ENCODE results near the gene ODAD3.
"Not testable (repeated sequence)": the region's sequence is repeated elsewhere in the genome, so short reads cannot be mapped to it uniquely, and the experiment has no call there.

ODAD3 gene

DNA sequence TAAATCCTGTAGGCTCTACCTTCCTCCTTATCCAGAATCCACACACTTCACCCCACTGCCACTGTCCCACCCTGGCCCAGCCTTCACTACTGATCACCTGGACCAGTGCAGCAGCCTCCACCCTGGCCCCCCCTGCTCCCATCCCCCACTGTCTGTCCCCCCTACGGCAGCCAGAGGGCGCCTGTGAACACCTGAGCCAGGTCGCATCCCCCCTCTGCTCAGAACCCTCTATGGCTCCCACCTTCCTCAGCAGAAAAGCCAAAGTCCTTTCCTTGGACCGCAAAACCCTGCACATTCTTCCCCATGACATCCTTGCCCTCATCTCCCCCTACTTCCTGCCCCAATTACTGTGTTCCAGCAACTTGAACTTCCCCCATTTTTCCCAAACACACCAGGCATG is 25.3 kb upstream of the ODAD3 start:
- DNase-seq (ENCODE audit: low read depth in 2 of 2): no peak

- DNase-seq (ENCODE audit: low read depth in 2 of 2): not testable (repeated sequence)
Observed at GRCh38 chr19:11458912-11459311, 24.0 kb upstream of the ODAD3 start.

DNA sequence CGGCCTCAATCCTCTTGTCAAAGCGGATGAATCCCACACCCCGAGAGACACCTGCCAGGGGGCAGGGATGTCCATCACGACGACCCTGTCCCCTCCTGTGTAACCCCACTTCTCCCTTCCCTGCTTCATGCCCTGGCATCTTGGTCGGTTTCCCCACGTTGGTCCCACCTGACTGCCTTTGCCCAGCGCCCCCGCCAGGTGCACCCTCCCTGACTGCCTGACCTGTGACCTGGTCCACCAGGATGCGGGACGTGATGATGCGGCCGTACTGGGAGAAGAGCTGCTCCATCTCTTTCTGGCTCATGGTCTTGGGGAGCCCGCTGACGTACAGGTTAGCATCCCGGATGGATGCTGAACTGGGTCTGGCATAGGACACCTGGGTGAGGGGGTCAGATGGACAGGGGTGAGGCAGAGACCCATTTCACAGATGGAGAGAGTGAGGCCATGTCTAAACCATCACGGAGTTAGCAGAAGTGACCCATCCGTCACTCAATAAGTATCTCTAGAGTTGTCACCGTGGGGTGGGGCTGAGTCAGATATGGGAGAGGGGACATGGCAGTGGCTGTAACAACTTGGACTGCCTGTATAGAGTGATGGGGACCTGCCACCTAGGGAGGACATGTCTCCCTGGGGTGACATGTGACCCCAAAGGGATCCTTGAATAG is 23.4 kb upstream of the ODAD3 start:
- DNase-seq (ENCODE audit: low read depth in 2 of 2): no peak

DNA sequence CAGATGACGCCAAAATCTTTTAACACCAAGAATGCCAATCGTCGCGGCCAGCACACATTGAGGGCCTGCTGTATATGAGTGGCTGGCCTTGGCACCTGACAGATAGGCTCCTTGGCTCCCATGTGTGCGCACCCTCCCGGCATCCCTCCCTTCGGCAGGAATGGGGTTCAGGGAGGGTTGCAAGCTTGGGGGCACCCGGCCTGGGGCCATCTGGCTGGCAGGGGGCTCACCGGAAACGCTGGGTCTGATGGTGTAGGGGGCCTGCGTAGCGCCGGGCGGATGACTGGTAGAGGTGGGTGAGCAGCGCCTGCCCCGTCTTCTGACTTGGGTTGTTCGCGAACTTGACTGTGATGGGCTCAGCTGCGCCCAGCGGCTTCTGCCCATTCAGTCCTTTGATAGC is 22.9 kb upstream of the ODAD3 start:
- DNase-seq (ENCODE audit: low read depth in 2 of 2): no peak

GRCh38 chr19:11457115-11457514 is 22.2 kb upstream of the ODAD3 start:
- no peak for DNase-seq (ENCODE audit: low read depth in 2 of 2)

DNA sequence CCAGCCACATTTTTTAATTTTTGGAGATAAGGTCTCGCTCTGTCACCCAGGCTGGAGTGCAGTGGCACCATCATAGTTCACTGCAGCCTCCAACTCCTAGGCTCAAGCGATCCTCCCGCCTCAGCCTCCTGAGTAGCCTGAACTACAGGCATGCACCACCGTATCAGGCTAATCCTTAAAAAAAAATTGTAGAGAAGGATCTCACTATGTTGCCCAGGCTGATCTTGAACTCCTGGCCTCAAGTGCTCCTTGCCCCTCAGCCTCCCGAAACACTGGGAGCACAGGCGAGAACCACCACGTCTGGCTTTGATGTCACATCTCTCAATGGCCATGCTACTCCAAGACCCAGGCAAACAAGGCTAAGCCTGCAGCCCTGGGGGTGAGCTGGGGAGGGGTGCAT is 21.7 kb upstream of the ODAD3 start:
- DNase-seq (ENCODE audit: low read depth in 2 of 2): no peak

GRCh38 chr19:11455233-11455554 is 20.3 kb upstream of the ODAD3 start:
- DNase-seq (ENCODE audit: low read depth in 2 of 2): not testable (repeated sequence)

DNA sequence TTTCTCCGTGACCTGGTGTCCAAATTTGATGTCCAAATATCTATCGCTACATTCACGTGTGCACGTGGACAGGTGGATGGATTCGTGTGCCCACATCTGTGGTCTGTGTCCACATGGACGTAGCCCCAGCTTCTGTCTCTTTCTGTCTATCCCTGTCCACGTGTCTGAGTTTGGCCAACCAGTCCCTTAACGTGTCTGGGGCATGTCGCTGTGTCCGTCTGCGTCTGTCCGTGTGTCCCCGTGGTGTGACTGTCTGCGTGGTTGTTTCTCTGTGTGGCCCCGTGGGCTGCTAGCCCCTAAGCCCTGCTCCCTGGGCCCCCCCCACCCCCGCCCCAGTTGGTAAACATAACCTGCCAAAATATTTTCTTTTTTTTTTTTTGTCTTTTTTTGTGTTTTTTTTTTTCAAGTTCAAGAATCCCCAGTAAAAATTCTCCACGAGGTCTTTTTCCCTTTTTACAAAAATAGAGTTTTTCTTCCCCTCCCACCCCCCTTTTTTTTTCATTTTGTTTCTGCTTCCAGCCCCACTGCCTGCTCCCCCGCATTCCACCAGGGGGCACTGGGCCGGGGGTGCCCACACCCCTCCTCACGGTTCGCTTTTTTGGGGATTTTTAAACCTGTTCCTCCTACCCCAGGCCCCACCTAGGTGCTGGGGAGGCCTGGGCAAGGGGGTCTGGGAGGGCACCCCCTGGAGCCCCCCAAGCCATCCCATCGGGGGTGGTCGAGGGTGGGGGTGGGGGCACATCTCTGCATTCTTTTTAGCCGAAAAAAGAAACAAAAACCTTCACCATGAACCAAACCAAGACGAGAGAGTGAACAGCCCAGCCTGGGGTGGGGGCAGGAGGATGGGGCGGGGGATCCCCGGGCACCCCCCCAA is 18.8 kb upstream of the ODAD3 start:
- no peak for DNase-seq (ENCODE audit: low read depth in 2 of 2)

DNA sequence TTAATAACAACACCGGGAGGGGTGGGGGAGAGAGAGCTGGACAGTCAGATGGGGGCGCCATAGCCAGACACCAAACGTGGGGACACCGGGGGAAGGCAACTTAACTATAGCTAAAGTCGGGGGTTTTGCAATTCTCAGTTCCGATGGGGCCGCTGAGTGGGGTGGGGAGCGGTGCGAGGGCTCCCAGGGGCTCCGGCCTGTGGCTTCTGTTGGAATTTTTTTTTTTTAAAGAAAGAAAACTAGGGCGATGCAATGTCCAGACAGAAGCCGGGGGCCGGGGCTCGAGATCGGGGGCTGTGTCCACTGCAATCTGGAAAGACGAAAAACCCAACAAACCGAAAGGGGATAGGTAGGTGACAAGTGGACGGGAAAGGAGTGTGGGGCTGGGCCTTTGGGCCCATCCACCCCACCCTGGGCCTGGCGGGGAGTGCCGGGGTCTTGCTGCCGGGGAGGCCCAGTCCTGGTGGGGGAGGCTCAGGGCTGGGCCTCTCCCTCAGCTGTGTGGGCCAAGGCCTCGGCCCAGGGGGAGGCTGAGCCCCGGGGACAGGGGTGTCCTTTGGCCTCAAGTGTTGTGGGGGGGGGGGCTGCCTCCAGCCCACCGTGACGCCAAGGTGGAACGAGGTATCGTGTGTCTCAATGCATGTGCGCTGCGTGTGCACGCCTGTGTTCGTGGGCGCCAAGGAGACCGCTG is 17.8 kb upstream of the ODAD3 start:
- no peak for DNase-seq (ENCODE audit: low read depth in 2 of 2)

GRCh38 chr19:11451871-11452619 is 17.1 kb upstream of the ODAD3 start:
- DNase-seq (ENCODE audit: low read depth in 2 of 2): no peak

GRCh38 chr19:11451327-11451870 is 16.5 kb upstream of the ODAD3 start:
- no peak for DNase-seq (ENCODE audit: low read depth in 2 of 2)

DNA sequence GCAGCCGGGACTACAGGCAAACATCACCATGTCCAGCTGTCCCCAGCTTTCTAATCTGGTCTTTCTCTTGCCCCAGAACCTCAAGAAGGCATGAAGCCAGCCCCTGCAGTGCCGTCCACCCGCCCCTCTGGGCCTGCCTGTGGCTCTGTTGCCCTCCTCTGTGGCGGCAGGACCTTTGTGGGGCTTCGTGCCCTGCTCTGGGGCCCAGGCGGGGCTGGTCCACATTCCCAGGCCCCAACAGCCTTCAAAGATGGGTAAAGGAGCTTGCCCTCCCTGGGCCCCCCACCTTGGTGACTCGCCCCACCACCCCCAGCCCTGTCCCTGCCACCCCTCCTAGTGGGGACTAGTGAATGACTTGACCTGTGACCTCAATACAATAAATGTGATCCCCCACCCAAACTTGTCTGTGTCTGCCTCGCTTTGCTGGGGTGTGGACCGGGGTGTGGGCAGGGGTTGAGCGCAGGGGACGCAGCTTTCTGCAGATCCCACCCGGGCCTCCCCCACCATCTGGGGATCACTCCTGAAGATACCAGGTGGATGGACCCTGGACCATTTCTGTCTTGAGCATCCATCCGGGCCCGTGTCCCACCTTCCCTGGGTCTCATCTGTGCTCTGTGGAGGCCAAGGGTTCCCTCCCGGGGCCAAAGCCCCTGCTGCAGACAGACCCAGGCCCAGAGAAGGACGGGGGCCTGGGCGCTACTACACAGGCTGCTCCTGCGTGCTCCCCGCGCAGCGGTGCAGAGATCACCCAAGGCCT is 15.8 kb upstream of the ODAD3 start:
- DNase-seq (ENCODE audit: low read depth in 2 of 2): no peak

GRCh38 chr19:11448923-11449554 is 14.1 kb upstream of the ODAD3 start:
- DNase-seq (ENCODE audit: low read depth in 2 of 2): no peak

- no peak for DNase-seq (ENCODE audit: low read depth in 2 of 2)
Observed at GRCh38 chr19:11448410-11448809, 13.5 kb upstream of the ODAD3 start.

- no peak for DNase-seq (ENCODE audit: low read depth in 2 of 2)
Observed at GRCh38 chr19:11447347-11448262, 12.7 kb upstream of the ODAD3 start.

- no peak for DNase-seq (ENCODE audit: low read depth in 2 of 2)
Observed at GRCh38 chr19:11446652-11447301, 11.9 kb upstream of the ODAD3 start.

- no peak for DNase-seq (ENCODE audit: low read depth in 2 of 2)
Observed at GRCh38 chr19:11446271-11446651, 11.3 kb upstream of the ODAD3 start.

DNA sequence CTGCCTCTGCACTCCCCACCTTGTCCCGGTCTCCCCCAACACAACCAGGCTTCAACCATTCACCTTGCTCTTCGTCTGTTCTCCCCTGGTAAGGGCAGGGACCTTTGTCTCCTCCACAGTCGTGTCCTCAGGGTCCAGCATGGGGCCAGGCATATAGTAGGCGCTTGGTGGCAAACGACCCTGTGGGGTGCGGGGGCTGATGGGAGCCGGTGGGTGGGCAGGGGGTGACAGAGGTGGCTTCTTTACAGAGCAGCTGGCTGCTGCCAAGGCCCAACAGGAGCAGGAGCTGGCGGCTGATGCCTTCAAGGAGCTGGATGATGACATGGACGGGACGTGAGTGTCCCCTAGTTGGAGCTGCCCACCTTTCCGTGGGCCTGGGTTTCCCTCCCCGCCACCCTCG is 10.2 kb upstream of the ODAD3 start:
- DNase-seq (ENCODE audit: low read depth in 2 of 2): no peak

GRCh38 chr19:11444059-11444458 is 9.1 kb upstream of the ODAD3 start:
- no peak for DNase-seq (ENCODE audit: low read depth in 2 of 2)

Measured in stimulated activated CD4-positive, alpha-beta T cell treated with anti-CD3 and anti-CD28 coated beads, Interleukin-1b, Interleukin-23, amount 100 ng/mL, for 1 hour (primary cell).